Measurements from ENCODE around the gene RNF181. TPM values are rescaled to one million over a fixed set of nuclear protein-coding genes. Genes with fewer than 3 reads are reported as not detected.
"Not testable (repeated sequence)": the region's sequence is repeated elsewhere in the genome, so short reads cannot be mapped to it uniquely, and the experiment has no call there.

The RNF181 gene
- total RNA-seq, 4 donors from 2014 or later = 73.4 to 182 (median 134) TPM

DNA sequence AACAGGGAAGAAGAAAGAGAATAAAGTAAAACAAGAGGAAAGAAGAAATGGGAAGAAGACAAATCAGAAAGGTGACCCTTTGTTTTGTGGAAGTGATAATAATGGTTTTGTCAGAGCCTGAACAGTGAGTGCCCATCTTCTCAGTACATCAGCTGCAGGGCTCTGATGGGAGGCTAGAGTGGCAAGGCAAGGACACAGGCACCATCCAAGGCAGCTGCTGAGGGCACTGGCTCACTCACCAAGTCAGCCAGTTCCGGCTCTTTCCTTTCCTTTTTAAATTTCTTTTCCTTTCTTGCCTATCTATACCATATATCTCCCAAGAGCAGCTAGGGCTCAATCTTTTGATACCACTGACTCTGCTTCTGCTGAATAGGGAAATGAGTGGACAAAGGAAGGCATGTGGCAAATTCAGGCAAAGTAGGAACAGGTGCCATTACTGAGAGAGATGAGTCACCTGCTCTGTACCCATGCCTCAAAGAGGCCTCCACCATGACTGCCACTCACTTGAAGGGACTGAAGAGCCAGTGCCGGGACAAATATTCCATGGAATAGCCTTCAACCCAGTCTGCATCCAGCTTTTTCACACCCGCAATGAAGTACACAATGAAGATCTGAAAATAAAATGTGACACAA is 40.4 kb upstream of the RNF181 start:
- Histone ChIP-seq H3K27ac (no peak overlapping the region), H3K9me3 (no peaks in the 10 kb centered on the region), H3K36me3 (peaks cover 0 to 74% (median 0%) of the 10 kb centered on the region in 3 donors), H3K4me3 (no peak overlapping the region), H3K27me3 (no peaks in the 10 kb centered on the region), H3K4me1 (peaks cover 0 to 15% (median 0%) of the 10 kb centered on the region in 4 donors)
- TF ChIP-seq, protein P1, sequence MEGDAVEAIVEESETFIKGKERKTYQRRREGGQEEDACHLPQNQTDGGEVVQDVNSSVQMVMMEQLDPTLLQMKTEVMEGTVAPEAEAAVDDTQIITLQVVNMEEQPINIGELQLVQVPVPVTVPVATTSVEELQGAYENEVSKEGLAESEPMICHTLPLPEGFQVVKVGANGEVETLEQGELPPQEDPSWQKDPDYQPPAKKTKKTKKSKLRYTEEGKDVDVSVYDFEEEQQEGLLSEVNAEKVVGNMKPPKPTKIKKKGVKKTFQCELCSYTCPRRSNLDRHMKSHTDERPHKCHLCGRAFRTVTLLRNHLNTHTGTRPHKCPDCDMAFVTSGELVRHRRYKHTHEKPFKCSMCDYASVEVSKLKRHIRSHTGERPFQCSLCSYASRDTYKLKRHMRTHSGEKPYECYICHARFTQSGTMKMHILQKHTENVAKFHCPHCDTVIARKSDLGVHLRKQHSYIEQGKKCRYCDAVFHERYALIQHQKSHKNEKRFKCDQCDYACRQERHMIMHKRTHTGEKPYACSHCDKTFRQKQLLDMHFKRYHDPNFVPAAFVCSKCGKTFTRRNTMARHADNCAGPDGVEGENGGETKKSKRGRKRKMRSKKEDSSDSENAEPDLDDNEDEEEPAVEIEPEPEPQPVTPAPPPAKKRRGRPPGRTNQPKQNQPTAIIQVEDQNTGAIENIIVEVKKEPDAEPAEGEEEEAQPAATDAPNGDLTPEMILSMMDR (IDR thresholded peaks at IDR 0.05) = no peak
- no peak for TF ChIP-seq POLR2A (IDR thresholded peaks at IDR 0.05)
- no peak for DNase-seq

DNA sequence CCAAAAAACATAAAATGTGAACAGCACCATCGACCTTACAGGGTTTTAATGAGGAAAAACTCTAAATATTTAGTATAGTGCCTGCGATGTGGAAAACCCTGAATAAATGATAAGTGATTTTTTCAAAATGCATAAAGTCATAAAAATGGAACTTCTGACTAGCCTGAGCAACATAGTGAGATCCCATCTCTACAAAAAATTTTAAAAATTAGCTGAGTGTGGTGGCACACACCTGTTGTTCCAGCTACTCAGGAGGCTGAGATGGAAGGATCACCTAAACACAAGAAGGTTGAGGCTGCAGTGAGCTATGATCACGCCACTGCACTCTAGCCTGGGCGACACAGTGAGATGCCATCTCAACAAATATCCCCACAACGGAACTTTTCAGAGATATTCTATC is 38.4 kb upstream of the RNF181 start:
- H3K36me3 ChIP-seq = peaks cover 0 to 54% (median 0%) of the 10 kb centered on the region in 3 donors

DNA sequence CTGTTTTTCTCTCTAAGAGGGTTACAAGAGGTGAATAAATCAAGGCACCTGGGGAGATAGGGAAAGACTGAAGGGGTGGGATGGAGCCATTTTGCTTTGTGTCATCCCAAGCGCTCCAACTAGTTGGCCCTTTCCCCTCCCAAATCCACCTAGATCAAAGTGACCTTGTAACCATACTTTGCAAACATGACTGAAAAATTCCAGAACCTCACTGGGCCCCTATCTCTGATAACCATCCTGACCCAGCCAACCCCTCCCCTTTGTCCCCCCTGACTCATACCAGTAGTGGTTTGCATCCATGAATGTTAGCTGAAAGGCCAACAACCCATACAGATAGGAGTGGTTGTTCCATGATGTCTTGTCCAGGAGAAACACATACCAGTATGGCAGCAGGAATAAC is 37.4 kb upstream of the RNF181 start:
- Histone ChIP-seq H3K36me3 (peaks cover 0 to 43% (median 0%) of the 10 kb centered on the region in 3 donors), H3K27me3 (no peaks in the 10 kb centered on the region), H3K27ac (no peak overlapping the region), H3K4me3 (no peak overlapping the region), H3K9me3 (no peaks in the 10 kb centered on the region), H3K4me1 (peaks cover 0 to 21% (median 0%) of the 10 kb centered on the region in 4 donors)
- TF ChIP-seq, protein P1 (IDR thresholded peaks at IDR 0.05) = no peak
- TF ChIP-seq POLR2A (IDR thresholded peaks at IDR 0.05) = no peak
- no peak for DNase-seq

More for the DNA sequence above, 38.4 kb upstream of the RNF181 start:
- DNase-seq = no peak
- no peak for TF ChIP-seq POLR2A (IDR thresholded peaks at IDR 0.05)
- TF ChIP-seq, protein P1 (IDR thresholded peaks at IDR 0.05) = no peak
- Histone ChIP-seq H3K4me1 (peaks cover 0 to 22% (median 0%) of the 10 kb centered on the region in 4 donors), H3K27me3 (no peaks in the 10 kb centered on the region), H3K4me3 (no peak overlapping the region), H3K9me3 (no peaks in the 10 kb centered on the region), H3K27ac (no peak overlapping the region)

DNA sequence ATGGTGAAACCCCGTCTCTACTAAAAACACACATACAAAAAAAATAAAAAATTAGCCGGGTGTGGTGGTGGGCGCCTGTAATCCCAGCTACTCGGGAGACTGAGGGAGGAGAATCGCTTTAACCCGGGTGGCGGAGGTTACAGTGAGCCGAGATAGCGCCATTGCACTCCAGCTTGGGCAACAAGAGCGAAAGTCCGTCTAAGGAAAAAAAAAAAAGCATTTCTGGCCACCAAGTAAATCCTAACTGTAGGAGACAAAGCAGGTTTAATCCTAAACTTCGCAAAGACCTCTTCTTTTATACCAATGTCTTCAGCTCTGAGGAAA is 35.2 kb upstream of the RNF181 start:
- DNase-seq, H3K9me3 ChIP-seq, H3K27ac ChIP-seq, H3K27me3 ChIP-seq: not testable (repeated sequence)
- H3K4me1 ChIP-seq = peaks cover 0 to 21% (median 0%) of the 10 kb centered on the region in 4 donors
- peaks cover 0 to 21% (median 0%) of the 10 kb centered on the region in 3 donors for H3K36me3 ChIP-seq
- H3K4me3 ChIP-seq = peak overlapping the region in 3 of 4 donors; percentile 68 to 86 (median 85)

DNA sequence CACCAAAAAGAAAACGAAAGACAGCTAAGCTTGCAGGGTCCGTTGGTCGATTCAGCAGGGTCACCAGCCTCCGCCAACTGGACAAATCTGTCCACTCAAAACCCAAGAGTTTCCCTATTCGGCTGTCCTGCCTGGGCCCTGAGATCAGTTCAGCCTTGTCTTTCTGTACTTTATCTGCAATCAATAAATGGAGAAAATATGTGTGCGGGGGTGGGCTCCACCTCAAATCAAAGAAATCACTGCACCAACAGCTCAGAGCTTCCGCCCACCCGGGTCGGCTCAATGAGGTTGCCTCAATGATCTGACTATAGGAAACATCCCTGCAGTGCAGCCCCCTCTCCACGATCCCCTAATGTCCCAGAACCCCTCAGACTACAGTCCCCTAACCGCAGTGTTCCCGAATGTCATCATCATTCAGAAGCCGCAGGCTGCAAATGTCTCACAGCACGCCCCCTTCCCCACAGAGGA is 34.7 kb upstream of the RNF181 start:
- peaks cover 0 to 21% (median 0%) of the 10 kb centered on the region in 4 donors for H3K4me1 ChIP-seq
- no peak for TF ChIP-seq POLR2A (IDR thresholded peaks at IDR 0.05)
- TF ChIP-seq, protein P1 (IDR thresholded peaks at IDR 0.05) = no peak
- peak in 1 of 3 donors; percentile 54 for DNase-seq
- peak overlapping the region; percentile 81 to 86 (median 84) for H3K27ac ChIP-seq
- peak overlapping the region; percentile 60 to 86 (median 76) for H3K4me3 ChIP-seq
- peaks cover 0 to 20% (median 0%) of the 10 kb centered on the region in 3 donors for H3K36me3 ChIP-seq
- H3K9me3 ChIP-seq = no peaks in the 10 kb centered on the region
- no peaks in the 10 kb centered on the region for H3K27me3 ChIP-seq

All from Peyer's patch (tissue), 4 donors.